NCI-H146 treated with DMSO at 0.1 percent for 48 hours (cell line): Measurements from ENCODE around the gene KCNQ1.

Experiments used
- DNase-seq: peaks from one replicate; lab custom pipeline; 2025; ENCODE audit not compliant: unreplicated experiment; lab: John Stamatoyannopoulos, UW

KCNQ1 gene

GRCh38 chr11:2459016-2459725, 14.4 kb downstream of the KCNQ1 start:
- DNase-seq: no peak

- DNase-seq: no peak
Measured at GRCh38 chr11:2459796-2460531, 15.2 kb downstream of the KCNQ1 start.

- DNase-seq: no peak
Measured at GRCh38 chr11:2460540-2461252, 15.9 kb downstream of the KCNQ1 start.

DNA sequence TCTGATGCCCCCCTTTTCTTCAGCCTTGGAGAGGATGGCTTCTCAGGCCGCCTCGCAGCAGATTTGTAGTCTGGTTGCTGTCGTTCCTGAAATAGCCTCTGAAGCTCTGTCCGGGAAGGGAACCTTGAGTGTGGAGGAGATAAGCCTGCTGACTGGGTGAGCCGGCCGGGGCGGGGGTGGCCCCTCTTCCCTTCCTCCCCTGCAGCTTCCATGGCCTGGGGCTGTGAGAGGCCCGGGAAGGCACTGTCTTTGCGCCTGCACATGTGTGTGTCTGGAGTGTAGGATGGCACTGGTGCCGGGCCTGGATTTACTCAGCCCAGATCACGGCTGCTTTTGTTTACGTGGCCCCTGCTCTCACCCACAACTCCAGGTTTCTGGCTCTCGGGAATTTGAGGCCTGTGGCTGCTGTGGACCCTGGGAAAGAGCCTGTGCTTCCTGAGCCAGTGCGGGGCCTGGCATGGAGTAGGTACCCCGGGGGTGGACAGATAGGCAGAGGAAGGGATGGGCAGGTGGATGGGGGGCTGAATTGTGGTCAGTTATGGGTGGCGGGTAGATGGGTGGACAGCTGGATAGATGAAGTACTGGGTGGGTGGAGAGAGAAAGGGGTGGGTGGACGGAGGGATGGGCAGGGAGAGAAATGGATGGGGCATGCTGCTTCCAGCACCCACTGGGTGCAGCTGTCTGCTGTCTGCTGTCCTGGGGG, 16.6 kb downstream of the KCNQ1 start:
- no peak for DNase-seq

- DNase-seq: no peak
Measured at GRCh38 chr11:2461956-2462542, 17.2 kb downstream of the KCNQ1 start.

GRCh38 chr11:2462543-2462985, 17.8 kb downstream of the KCNQ1 start:
- DNase-seq: no peak

DNA sequence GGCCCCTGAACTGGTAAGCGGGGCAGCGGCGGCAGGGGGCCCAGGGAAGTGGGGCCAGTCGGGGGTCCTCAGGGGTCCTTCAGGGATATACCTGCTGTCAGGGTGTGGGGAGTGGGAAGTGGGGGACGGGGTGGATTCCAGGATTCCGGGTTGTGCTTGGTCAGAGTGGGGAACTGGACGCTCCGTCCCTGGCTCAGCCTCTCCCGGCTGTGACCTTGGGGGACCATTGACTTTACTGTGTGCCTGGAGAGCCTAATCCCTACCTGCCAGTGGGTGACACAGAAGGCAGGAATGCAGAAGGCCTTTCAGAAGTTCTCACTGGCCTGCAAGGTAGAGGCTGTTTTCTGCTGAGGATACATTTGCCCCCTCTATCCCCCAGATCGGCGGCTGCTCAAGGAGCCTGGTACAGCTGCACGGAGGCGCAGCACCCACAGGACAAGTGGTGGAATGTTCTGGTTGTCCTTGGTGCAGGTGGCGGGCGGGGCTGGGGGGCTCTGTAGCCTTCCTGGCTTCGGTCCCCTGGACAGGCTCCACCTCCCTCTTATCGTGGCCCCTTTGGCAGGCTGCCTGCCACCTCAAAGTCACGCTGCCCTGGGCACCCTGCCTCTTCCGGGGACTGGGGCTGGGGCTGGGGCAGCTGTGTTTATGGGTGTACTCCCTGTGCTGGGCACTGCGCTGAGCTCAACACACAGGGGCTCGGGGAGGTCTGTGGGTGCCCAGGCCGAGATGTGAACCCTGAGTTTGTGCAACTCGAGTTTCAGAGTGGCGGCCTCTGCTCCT, 18.4 kb downstream of the KCNQ1 start:
- DNase-seq: no peak

GRCh38 chr11:2463766-2464277, 19.0 kb downstream of the KCNQ1 start:
- no peak for DNase-seq

GRCh38 chr11:2464451-2465165, 19.8 kb downstream of the KCNQ1 start:
- DNase-seq: no peak

- DNase-seq: no peak
Measured at GRCh38 chr11:2465202-2466068, 20.6 kb downstream of the KCNQ1 start.

- no peak for DNase-seq
Measured at GRCh38 chr11:2466069-2466801, 21.4 kb downstream of the KCNQ1 start.

- no peak for DNase-seq
Measured at GRCh38 chr11:2466869-2467694, 22.3 kb downstream of the KCNQ1 start.

DNA sequence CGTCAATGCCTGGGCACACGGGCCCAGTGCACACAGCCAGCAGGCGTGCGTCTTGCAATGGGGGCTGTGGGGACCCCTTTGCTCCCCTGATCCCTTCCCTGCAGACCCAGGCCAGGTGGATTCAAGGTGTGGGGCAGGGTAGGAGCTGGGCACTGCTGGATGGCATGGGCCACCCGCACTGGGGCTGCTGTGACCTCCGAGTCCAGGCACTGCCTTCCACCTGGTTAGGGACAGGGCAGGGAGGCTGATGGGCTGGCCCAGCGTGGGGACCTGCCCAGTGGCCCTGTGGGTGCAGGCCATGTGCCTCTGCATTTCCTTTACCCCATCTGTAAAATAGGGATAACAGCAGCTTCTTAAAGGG, 22.9 kb downstream of the KCNQ1 start:
- no peak for DNase-seq

DNA sequence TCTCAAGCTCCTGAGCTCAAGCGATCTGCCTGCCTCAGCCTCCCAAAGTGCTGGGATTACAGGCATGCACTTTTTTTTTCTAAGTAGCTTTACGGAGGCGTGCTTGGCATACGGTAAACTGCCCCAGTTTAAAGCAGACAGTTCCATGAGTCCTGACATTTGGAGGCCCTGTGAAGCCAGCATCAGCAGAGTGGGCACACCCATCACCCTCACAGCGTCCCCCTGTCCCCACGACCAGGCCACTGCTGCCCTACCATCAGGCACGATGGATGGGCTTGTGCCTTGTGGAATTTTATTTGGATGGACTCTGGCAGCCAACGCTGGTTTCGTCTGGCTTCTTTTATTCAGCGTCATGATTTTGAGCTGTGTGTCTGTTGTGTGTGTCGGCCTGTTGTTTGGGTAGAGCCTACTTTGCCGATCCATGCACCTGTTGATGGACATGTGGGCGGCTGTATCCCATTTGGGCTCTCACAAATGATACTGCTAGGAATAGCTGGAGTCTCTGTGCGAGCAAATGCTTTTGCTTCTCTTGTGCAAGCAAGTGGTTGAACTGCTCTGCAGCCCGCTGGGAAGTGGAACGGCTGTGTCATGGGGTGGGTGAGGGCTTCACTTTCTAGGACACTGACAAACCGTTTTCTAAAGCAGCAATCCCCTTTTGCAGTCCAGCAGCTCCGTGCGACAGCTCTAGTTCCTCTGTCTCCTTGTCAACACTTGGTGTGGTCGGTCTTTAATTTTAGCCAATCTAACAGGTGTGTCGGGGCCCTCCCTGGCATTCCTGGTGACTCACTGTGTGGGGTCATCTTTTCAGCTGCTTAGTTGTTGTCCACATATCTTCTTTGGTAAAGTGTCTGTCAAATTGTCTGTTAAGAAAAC, 23.8 kb downstream of the KCNQ1 start:
- no peak for DNase-seq

GRCh38 chr11:2470495-2470894, 25.7 kb downstream of the KCNQ1 start:
- DNase-seq: no peak
